ENCODE results near the gene GZMH. TPM values are rescaled to one million over a fixed set of nuclear protein-coding genes. Genes with fewer than 3 reads are reported as not detected.

GZMH gene
- total and polyA plus RNA-seq, 2 of the 8 experiments (the other 6 are each of a cell fraction or from before 2014, with no cell fraction given), result not detected

DNA sequence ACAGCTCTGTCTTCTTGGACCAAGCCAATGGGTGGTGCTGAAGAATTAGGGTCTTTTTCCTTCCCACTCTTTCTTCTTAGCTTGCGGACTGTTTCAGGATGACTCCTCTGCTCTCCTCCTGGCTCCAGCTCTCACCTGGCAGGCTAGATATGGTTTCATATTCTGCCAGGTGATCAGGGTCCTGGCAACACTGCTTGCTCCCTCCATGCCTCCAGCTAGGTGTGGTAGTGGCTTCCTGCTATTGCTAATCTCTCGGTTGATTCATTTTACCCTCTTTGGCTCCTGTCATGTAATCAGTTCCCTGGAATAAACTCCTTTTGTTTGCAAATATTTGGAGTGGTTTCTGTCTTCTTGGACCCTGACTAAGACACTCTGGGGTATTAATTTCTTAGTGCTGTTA, 4.3 kb upstream of the GZMH start (continued):
- TF ChIP-seq TEAD4 (IDR thresholded peaks at IDR 0.05; ENCODE audit: low read depth, low read length) (no peak), EP300 (IDR thresholded peaks at IDR 0.05; ENCODE audit: borderline replicate concordance in 1 of 2, low read depth in 2 of 2, low read length in 2 of 2) (no peak)
